ENCODE measurements around the gene DCTPP1. TPM values are rescaled to one million over a fixed set of nuclear protein-coding genes. Genes with fewer than 3 reads are reported as not detected.

DCTPP1 gene
- total and polyA plus RNA-seq, 2 of the 13 experiments (the other 11 are each of a cell fraction or from before 2014, with no cell fraction given) = 54.8 to 74.4 TPM

GRCh38 chr16:30458561-30459394, 28.9 kb upstream of the DCTPP1 start (continued):
- TF ChIP-seq IKZF1 (IDR thresholded peaks at IDR 0.05) (no peak), ZNF768 (CRISPR knock-in tag; IDR thresholded peaks at IDR 0.05) (peak; percentile 29; the same call in 1 of the 2 replicates), ZBTB8A (CRISPR knock-in tag; IDR thresholded peaks at IDR 0.05; ENCODE audit: borderline replicate concordance, low read depth) (no peak), ZNF337 (CRISPR knock-in tag; IDR thresholded peaks at IDR 0.05; ENCODE audit: borderline replicate concordance, low read depth) (peak; percentile 90; the same call in 1 of the 2 replicates), ZNF546 (CRISPR knock-in tag; conservative IDR thresholded peaks at IDR 0.05) (no peak), ZNF138 (CRISPR knock-in tag; IDR thresholded peaks at IDR 0.05; ENCODE audit: low read depth) (no peak; the same call in 1 of the 2 replicates), SALL1 (CRISPR knock-in tag; IDR thresholded peaks at IDR 0.05) (peak; percentile 96), CEBPB (IDR thresholded peaks at IDR 0.05; ENCODE audit: borderline replicate concordance, low read depth, low read length) (no peak), ZNF761 (CRISPR knock-in tag; conservative IDR thresholded peaks at IDR 0.05) (no peak; the same call in 1 of the 2 replicates), ZNF891 (CRISPR knock-in tag; IDR thresholded peaks at IDR 0.05) (peak; percentile 66; the same call in 1 of the 2 replicates), ZNF225 (CRISPR knock-in tag; IDR thresholded peaks at IDR 0.05) (no peak), PBX3 (CRISPR knock-in tag; IDR thresholded peaks at IDR 0.05; ENCODE audit: borderline replicate concordance) (no peak), HOXA9 (CRISPR knock-in tag; IDR thresholded peaks at IDR 0.05; ENCODE audit: borderline replicate concordance) (no peak), PATZ1 (CRISPR knock-in tag; IDR thresholded peaks at IDR 0.05) (peak; percentile 58), ZNF414 (CRISPR knock-in tag; IDR thresholded peaks at IDR 0.05) (peak; percentile 96), ZNF850 (CRISPR knock-in tag; conservative IDR thresholded peaks at IDR 0.05) (no peak)
- TF ChIP-seq, protein P1, sequence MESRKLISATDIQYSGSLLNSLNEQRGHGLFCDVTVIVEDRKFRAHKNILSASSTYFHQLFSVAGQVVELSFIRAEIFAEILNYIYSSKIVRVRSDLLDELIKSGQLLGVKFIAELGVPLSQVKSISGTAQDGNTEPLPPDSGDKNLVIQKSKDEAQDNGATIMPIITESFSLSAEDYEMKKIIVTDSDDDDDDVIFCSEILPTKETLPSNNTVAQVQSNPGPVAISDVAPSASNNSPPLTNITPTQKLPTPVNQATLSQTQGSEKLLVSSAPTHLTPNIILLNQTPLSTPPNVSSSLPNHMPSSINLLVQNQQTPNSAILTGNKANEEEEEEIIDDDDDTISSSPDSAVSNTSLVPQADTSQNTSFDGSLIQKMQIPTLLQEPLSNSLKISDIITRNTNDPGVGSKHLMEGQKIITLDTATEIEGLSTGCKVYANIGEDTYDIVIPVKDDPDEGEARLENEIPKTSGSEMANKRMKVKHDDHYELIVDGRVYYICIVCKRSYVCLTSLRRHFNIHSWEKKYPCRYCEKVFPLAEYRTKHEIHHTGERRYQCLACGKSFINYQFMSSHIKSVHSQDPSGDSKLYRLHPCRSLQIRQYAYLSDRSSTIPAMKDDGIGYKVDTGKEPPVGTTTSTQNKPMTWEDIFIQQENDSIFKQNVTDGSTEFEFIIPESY (CRISPR knock-in tag; IDR thresholded peaks at IDR 0.05) = no peak; the same call in 1 of the 2 replicates

All from HepG2 (cell line).